Calu3 (cell line): ENCODE data around the gene SORBS2. TPM values are rescaled to one million over a fixed set of nuclear protein-coding genes. Genes with fewer than 3 reads are reported as not detected.
A peak's percentile ranks its signal among the peaks of the same experiment; 100 is the strongest.

ENCODE experiments used
- BruUV-seq: library from RNA; stranded (reverse); fragments of 400-500 nt; replicated peaks from 2 replicates; lab custom pipeline; 2021; lab: Mats Ljungman, UMichigan
- CTCF ChIA-PET: fragments of 300-600 bp; sonication (Branson Sonifier 250); formaldehyde crosslinking; loops from one replicate; lab custom pipeline; 2022; ENCODE audit warnings: antibody characterized with exemption; lab: Charles Lee
- DNase-seq: peaks from one replicate; pipeline ENCODE4 v3.0.0; 2022
- H3K27ac Mint-ChIP-seq: one replicate; pipeline ENCODE4 v1.8.0; 2022; ENCODE audit warnings: mixed read lengths; ENCODE audit not compliant: unreplicated experiment
- H3K27me3 Mint-ChIP-seq: one replicate; pipeline ENCODE4 v1.8.0; 2022; ENCODE audit warnings: mixed read lengths; ENCODE audit not compliant: unreplicated experiment
- H3K36me3 Mint-ChIP-seq: one replicate; pipeline ENCODE4 v1.8.0; 2022; ENCODE audit warnings: mild to moderate bottlenecking, moderate library complexity, mixed read lengths; ENCODE audit not compliant: insufficient read depth, unreplicated experiment
- H3K4me1 Mint-ChIP-seq: one replicate; pipeline ENCODE4 v1.8.0; 2022; ENCODE audit warnings: mild to moderate bottlenecking, low read depth, mixed read lengths; ENCODE audit not compliant: unreplicated experiment
- H3K4me3 Mint-ChIP-seq: one replicate; pipeline ENCODE4 v1.8.0; 2022; ENCODE audit warnings: mild to moderate bottlenecking, low read depth, moderate library complexity, mixed read lengths; ENCODE audit not compliant: unreplicated experiment
- H3K9me3 Mint-ChIP-seq: one replicate; pipeline ENCODE4 v1.8.0; 2022; ENCODE audit warnings: low read depth, mixed read lengths; ENCODE audit not compliant: unreplicated experiment
- intact Hi-C: fragments of 100-400 bp; cut with micrococcal nuclease; formaldehyde crosslinking; loops from one replicate; pipeline ENCODE4 v1.10.0; 2022; ENCODE audit not compliant: unreplicated experiment
- total RNA-seq: library from RNA; stranded (reverse); gene quantifications from 2 replicates; pipeline ENCODE4 v1.2.3, GENCODE V29; 2022
- TF ChIP-seq, protein P1 (sequence below): fragments of 200-600 bp; IDR thresholded peaks from one replicate; pipeline ENCODE4 v1.8.0; 2022; ENCODE audit warnings: antibody characterized with exemption; ENCODE audit not compliant: unreplicated experiment

The SORBS2 gene
- total RNA-seq, 1 experiment from 2014 or later = 52.8 TPM

GRCh38 chr4:185722029-185722316 is 90.0 kb downstream of the SORBS2 start:
- no TSS peak for BruUV-seq
- TF ChIP-seq, protein P1, sequence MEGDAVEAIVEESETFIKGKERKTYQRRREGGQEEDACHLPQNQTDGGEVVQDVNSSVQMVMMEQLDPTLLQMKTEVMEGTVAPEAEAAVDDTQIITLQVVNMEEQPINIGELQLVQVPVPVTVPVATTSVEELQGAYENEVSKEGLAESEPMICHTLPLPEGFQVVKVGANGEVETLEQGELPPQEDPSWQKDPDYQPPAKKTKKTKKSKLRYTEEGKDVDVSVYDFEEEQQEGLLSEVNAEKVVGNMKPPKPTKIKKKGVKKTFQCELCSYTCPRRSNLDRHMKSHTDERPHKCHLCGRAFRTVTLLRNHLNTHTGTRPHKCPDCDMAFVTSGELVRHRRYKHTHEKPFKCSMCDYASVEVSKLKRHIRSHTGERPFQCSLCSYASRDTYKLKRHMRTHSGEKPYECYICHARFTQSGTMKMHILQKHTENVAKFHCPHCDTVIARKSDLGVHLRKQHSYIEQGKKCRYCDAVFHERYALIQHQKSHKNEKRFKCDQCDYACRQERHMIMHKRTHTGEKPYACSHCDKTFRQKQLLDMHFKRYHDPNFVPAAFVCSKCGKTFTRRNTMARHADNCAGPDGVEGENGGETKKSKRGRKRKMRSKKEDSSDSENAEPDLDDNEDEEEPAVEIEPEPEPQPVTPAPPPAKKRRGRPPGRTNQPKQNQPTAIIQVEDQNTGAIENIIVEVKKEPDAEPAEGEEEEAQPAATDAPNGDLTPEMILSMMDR = no peak
- CTCF ChIA-PET = no interaction called here
- intact Hi-C loops = no loop called here
- Mint-ChIP-seq H3K27me3 (no peaks in the 10 kb centered on the region), H3K9me3 (no peaks in the 10 kb centered on the region), H3K27ac (peak overlapping the region; percentile 54), H3K4me1 (peaks cover 79% of the 10 kb centered on the region), H3K4me3 (no peak overlapping the region), H3K36me3 (no peaks in the 10 kb centered on the region)
- no peak for DNase-seq

GRCh38 chr4:185721190-185722028 is 90.6 kb downstream of the SORBS2 start:
- DNase-seq = no peak
- Mint-ChIP-seq H3K4me1 (peaks cover 79% of the 10 kb centered on the region), H3K4me3 (no peak overlapping the region), H3K27me3 (no peaks in the 10 kb centered on the region), H3K9me3 (no peaks in the 10 kb centered on the region), H3K27ac (peak overlapping the region; percentile 54), H3K36me3 (no peaks in the 10 kb centered on the region)
- CTCF ChIA-PET = no interaction called here
- TF ChIP-seq, protein P1 = no peak
- BruUV-seq = no TSS peak
- intact Hi-C loops = no loop called here

GRCh38 chr4:185719500-185719858 is 92.5 kb downstream of the SORBS2 start:
- peak overlapping the region; percentile 45 for H3K4me3 Mint-ChIP-seq
- H3K27ac Mint-ChIP-seq = peak overlapping the region; percentile 55
- H3K36me3 Mint-ChIP-seq = no peaks in the 10 kb centered on the region
- BruUV-seq = no TSS peak
- CTCF ChIA-PET = interaction anchor here (0.6 to 1.6 kb wide), 4 partner anchors 12 to 319 kb away, joined by 3 to 4 read pairs (median 4); no protein-coding TSS in a partner anchor
- no peaks in the 10 kb centered on the region for H3K27me3 Mint-ChIP-seq
- DNase-seq = no peak
- TF ChIP-seq, protein P1 = no peak
- no peaks in the 10 kb centered on the region for H3K9me3 Mint-ChIP-seq
- intact Hi-C loops = loop anchor here (5.0 kb wide), 2 partner anchors 67 to 93 kb away; partner anchors contain the start of gene SORBS2
- H3K4me1 Mint-ChIP-seq = peaks cover 66% of the 10 kb centered on the region

GRCh38 chr4:185718578-185719499 is 93.2 kb downstream of the SORBS2 start:
- BruUV-seq = no TSS peak
- CTCF ChIA-PET = interaction anchor here (0.6 to 1.6 kb wide), 5 partner anchors 9 to 319 kb away, joined by 3 to 4 read pairs (median 4); no protein-coding TSS in a partner anchor
- intact Hi-C loops = loop anchor here (5.0 kb wide), 2 partner anchors 67 to 93 kb away; partner anchors contain the start of gene SORBS2
- DNase-seq = no peak
- no peaks in the 10 kb centered on the region for H3K36me3 Mint-ChIP-seq
- H3K4me1 Mint-ChIP-seq = peaks cover 66% of the 10 kb centered on the region
- TF ChIP-seq, protein P1 = no peak
- H3K27me3 Mint-ChIP-seq = no peaks in the 10 kb centered on the region
- no peaks in the 10 kb centered on the region for H3K9me3 Mint-ChIP-seq
- peak overlapping the region; percentile 55 for H3K27ac Mint-ChIP-seq
- H3K4me3 Mint-ChIP-seq = peak overlapping the region; percentile 45
